Calu3 (cell line): ENCODE data around the gene SEMA6D. TPM values are rescaled to one million over a fixed set of nuclear protein-coding genes. Genes with fewer than 3 reads are reported as not detected.

Experiments used
- BruUV-seq: library from RNA; stranded (reverse); fragments of 400-500 nt; replicated peaks from 2 replicates; lab custom pipeline; 2021; lab: Mats Ljungman, UMichigan
- CTCF ChIA-PET: fragments of 300-600 bp; sonication (Branson Sonifier 250); formaldehyde crosslinking; loops from one replicate; lab custom pipeline; 2022; ENCODE audit warnings: antibody characterized with exemption; lab: Charles Lee
- DNase-seq: peaks from one replicate; pipeline ENCODE4 v3.0.0; 2022
- H3K27ac Mint-ChIP-seq: one replicate; pipeline ENCODE4 v1.8.0; 2022; ENCODE audit warnings: mixed read lengths; ENCODE audit not compliant: unreplicated experiment
- H3K27me3 Mint-ChIP-seq: one replicate; pipeline ENCODE4 v1.8.0; 2022; ENCODE audit warnings: mixed read lengths; ENCODE audit not compliant: unreplicated experiment
- H3K36me3 Mint-ChIP-seq: one replicate; pipeline ENCODE4 v1.8.0; 2022; ENCODE audit warnings: mild to moderate bottlenecking, moderate library complexity, mixed read lengths; ENCODE audit not compliant: insufficient read depth, unreplicated experiment
- H3K4me1 Mint-ChIP-seq: one replicate; pipeline ENCODE4 v1.8.0; 2022; ENCODE audit warnings: mild to moderate bottlenecking, low read depth, mixed read lengths; ENCODE audit not compliant: unreplicated experiment
- H3K4me3 Mint-ChIP-seq: one replicate; pipeline ENCODE4 v1.8.0; 2022; ENCODE audit warnings: mild to moderate bottlenecking, low read depth, moderate library complexity, mixed read lengths; ENCODE audit not compliant: unreplicated experiment
- H3K9me3 Mint-ChIP-seq: one replicate; pipeline ENCODE4 v1.8.0; 2022; ENCODE audit warnings: low read depth, mixed read lengths; ENCODE audit not compliant: unreplicated experiment
- intact Hi-C: fragments of 100-400 bp; cut with micrococcal nuclease; formaldehyde crosslinking; loops from one replicate; pipeline ENCODE4 v1.10.0; 2022; ENCODE audit not compliant: unreplicated experiment
- total RNA-seq: library from RNA; stranded (reverse); gene quantifications from 2 replicates; pipeline ENCODE4 v1.2.3, GENCODE V29; 2022
- TF ChIP-seq, protein P1 (sequence below): fragments of 200-600 bp; IDR thresholded peaks from one replicate; pipeline ENCODE4 v1.8.0; 2022; ENCODE audit warnings: antibody characterized with exemption; ENCODE audit not compliant: unreplicated experiment

Gene SEMA6D
- total RNA-seq, 1 experiment from 2014 or later: not detected

DNA sequence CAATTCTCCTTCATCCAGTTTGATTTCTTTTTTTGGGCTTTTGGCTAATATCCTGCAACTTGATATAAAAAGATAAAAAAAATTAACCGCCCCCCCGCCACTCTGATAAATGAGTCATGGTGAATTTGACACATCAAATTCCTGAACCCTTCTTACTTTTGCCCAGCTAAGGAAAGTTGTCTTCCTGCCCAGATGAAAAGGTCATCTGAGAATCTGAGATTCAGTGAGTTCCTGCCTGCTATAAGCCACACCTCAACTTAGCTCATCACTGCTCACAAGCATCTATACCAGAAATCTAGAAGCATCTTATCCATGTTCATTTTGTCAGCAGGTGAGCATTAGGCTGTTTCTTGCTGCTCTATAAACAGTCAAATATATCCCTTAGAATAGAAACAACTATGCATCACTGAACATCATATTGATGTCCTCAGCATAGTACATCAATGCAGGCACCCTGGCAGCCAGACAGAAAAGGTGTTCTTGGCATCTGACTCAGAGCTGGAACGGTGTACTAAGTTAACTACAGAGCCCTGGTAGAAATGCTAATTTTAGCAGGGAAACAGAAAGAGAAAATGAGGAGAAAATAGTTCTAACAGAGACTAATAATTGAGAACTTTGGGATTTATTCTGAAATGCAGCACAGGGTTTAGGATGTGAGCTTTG is 77.1 kb downstream of the SEMA6D start:
- no peak for DNase-seq
- no TSS peak for BruUV-seq
- Mint-ChIP-seq H3K9me3 (peaks cover 7% of the 10 kb centered on the region), H3K4me1 (no peaks in the 10 kb centered on the region), H3K4me3 (no peak overlapping the region), H3K36me3 (no peaks in the 10 kb centered on the region), H3K27ac (no peak overlapping the region), H3K27me3 (no peaks in the 10 kb centered on the region)
- intact Hi-C loops: no loop called here
- CTCF ChIA-PET: no interaction called here
- TF ChIP-seq, protein P1, sequence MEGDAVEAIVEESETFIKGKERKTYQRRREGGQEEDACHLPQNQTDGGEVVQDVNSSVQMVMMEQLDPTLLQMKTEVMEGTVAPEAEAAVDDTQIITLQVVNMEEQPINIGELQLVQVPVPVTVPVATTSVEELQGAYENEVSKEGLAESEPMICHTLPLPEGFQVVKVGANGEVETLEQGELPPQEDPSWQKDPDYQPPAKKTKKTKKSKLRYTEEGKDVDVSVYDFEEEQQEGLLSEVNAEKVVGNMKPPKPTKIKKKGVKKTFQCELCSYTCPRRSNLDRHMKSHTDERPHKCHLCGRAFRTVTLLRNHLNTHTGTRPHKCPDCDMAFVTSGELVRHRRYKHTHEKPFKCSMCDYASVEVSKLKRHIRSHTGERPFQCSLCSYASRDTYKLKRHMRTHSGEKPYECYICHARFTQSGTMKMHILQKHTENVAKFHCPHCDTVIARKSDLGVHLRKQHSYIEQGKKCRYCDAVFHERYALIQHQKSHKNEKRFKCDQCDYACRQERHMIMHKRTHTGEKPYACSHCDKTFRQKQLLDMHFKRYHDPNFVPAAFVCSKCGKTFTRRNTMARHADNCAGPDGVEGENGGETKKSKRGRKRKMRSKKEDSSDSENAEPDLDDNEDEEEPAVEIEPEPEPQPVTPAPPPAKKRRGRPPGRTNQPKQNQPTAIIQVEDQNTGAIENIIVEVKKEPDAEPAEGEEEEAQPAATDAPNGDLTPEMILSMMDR: no peak

DNA sequence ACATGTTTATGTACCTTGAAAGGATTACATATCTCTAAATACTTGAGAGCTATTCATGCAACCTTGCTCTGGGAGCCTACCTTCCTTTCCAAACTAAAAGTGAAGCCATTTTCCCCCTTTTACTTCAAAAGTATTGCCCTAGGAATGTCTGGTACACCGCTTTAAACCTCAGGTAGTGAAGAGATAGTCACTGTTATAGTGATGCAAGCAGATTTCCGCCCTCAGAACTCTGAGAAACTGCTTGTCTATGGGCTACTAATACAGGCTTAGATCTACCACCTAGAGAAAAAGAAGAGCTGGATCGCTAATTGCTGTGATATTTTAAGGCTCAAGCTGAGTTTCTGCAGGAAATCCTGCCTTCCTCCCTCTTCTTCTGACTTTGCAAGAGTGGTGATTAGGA is 78.6 kb downstream of the SEMA6D start:
- no TSS peak for BruUV-seq
- CTCF ChIA-PET: interaction anchor here (0.6 kb wide), 1 partner anchor 52 kb away, joined by 4 read pairs; no protein-coding TSS in a partner anchor
- Mint-ChIP-seq H3K27ac (no peak overlapping the region), H3K36me3 (no peaks in the 10 kb centered on the region), H3K27me3 (no peaks in the 10 kb centered on the region), H3K9me3 (peaks cover 11% of the 10 kb centered on the region), H3K4me3 (no peak overlapping the region), H3K4me1 (no peaks in the 10 kb centered on the region)
- intact Hi-C loops: no loop called here
- TF ChIP-seq, protein P1: no peak
- no peak for DNase-seq

DNA sequence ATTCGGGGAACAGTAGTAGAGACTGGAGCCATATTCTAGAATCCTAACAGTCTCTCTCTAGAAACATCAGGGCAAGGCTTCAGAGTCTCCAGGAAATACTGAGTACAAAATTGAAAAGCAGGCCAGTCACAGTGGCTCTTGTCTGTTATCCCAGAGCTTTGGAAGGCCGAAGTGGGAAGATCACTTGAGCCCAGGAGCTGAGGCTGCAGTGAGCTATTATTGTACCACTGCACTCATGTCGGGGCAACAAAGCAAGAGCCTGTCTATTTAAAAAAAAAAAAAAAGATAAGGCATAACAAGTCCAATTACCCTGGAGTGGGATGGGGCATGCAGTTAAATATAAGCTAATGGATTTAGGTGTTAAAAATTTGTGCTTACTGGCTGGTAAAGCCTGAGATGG is 79.0 kb downstream of the SEMA6D start:
- Mint-ChIP-seq H3K9me3 (peaks cover 12% of the 10 kb centered on the region), H3K4me1 (no peaks in the 10 kb centered on the region), H3K27me3 (no peaks in the 10 kb centered on the region), H3K27ac (no peak overlapping the region), H3K4me3 (no peak overlapping the region), H3K36me3 (no peaks in the 10 kb centered on the region)
- TF ChIP-seq, protein P1: no peak
- BruUV-seq: no TSS peak
- DNase-seq: no peak
- intact Hi-C loops: no loop called here
- CTCF ChIA-PET: no interaction called here

DNA sequence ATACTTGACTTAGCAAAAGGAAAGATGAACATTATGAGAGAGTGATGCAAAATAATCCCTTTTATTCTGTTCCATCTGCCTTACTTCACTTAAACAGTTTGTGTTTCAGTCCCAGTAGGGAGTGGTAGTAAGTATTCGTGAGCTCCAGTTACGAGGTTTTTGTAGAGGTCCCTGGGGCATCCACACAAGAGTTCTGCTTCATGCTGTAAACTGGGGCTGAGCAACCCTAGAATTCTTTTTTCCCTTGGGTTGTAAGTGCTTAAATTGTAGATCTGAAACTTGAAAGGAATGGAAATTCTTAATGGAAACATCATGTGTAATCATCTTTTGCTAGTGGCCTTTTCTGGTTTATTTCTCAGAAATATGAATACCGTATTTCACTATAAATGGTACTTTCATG is 79.5 kb downstream of the SEMA6D start:
- Mint-ChIP-seq H3K9me3 (peaks cover 15% of the 10 kb centered on the region), H3K4me3 (no peak overlapping the region), H3K27me3 (no peaks in the 10 kb centered on the region), H3K27ac (no peak overlapping the region), H3K36me3 (no peaks in the 10 kb centered on the region), H3K4me1 (no peaks in the 10 kb centered on the region)
- CTCF ChIA-PET: no interaction called here
- intact Hi-C loops: no loop called here
- no peak for DNase-seq
- BruUV-seq: no TSS peak
- TF ChIP-seq, protein P1: no peak
